ENCODE results near the gene CLDN20. TPM values are rescaled to one million over a fixed set of nuclear protein-coding genes. Genes with fewer than 3 reads are reported as not detected.
"Not testable (repeated sequence)": the region's sequence is repeated elsewhere in the genome, so short reads cannot be mapped to it uniquely, and the experiment has no call there.

Gene CLDN20
- total RNA-seq, 1 donor from 2014 or later, result 0.23 TPM

- DNase-seq (ENCODE audit: low spot score), result no peak
These were observed 47.8 kb downstream of the CLDN20 start for GRCh38 chr6:155311583-155311982.

GRCh38 chr6:155312950-155313349 lies 49.1 kb downstream of the CLDN20 start:
- not testable (repeated sequence) for DNase-seq (ENCODE audit: low spot score)

GRCh38 chr6:155313602-155314091 lies 49.8 kb downstream of the CLDN20 start:
- no peak for DNase-seq (ENCODE audit: low spot score)

- peak; percentile 99 for DNase-seq (ENCODE audit: low spot score)
These were observed 50.4 kb downstream of the CLDN20 start, which contains the start of gene TFB1M for GRCh38 chr6:155314092-155314772. TFB1M (minus strand) TSS chr6:155314484; CDS start chr6:155314428, 56 bp downstream.

- DNase-seq (ENCODE audit: low spot score), result peak; percentile 77
These were observed 51.1 kb downstream of the CLDN20 start for GRCh38 chr6:155314773-155315515.

GRCh38 chr6:155315516-155315871 lies 51.7 kb downstream of the CLDN20 start:
- no peak for DNase-seq (ENCODE audit: low spot score)

GRCh38 chr6:155316419-155316818 lies 52.6 kb downstream of the CLDN20 start:
- no peak for DNase-seq (ENCODE audit: low spot score)

GRCh38 chr6:155317186-155317585 lies 53.4 kb downstream of the CLDN20 start:
- DNase-seq (ENCODE audit: low spot score), result no peak

- DNase-seq (ENCODE audit: low spot score), result no peak
These were observed 56.1 kb downstream of the CLDN20 start for GRCh38 chr6:155319902-155320301.

GRCh38 chr6:155324172-155324571 lies 60.4 kb downstream of the CLDN20 start:
- DNase-seq (ENCODE audit: low spot score), result no peak

GRCh38 chr6:155324993-155325392 lies 61.2 kb downstream of the CLDN20 start:
- DNase-seq (ENCODE audit: low spot score), result no peak

GRCh38 chr6:155325700-155326516 lies 62.1 kb downstream of the CLDN20 start:
- DNase-seq (ENCODE audit: low spot score), result no peak

Other genes with a start within 250 kb of the CLDN20 start
- gene TFB1M, start 50.5 kb downstream of the CLDN20 start, total RNA-seq, result 17.6 TPM
- gene NOX3, start 191.8 kb downstream of the CLDN20 start, total RNA-seq, result not detected